GM21367 (cell line): ENCODE data around the gene BCOR.

Experiments
- ATAC-seq: cut with Tn5 transposase; IDR thresholded peaks from one replicate; pipeline ENCODE4 v1.9.1; 2021; ENCODE audit not compliant: unreplicated experiment

Gene BCOR

DNA sequence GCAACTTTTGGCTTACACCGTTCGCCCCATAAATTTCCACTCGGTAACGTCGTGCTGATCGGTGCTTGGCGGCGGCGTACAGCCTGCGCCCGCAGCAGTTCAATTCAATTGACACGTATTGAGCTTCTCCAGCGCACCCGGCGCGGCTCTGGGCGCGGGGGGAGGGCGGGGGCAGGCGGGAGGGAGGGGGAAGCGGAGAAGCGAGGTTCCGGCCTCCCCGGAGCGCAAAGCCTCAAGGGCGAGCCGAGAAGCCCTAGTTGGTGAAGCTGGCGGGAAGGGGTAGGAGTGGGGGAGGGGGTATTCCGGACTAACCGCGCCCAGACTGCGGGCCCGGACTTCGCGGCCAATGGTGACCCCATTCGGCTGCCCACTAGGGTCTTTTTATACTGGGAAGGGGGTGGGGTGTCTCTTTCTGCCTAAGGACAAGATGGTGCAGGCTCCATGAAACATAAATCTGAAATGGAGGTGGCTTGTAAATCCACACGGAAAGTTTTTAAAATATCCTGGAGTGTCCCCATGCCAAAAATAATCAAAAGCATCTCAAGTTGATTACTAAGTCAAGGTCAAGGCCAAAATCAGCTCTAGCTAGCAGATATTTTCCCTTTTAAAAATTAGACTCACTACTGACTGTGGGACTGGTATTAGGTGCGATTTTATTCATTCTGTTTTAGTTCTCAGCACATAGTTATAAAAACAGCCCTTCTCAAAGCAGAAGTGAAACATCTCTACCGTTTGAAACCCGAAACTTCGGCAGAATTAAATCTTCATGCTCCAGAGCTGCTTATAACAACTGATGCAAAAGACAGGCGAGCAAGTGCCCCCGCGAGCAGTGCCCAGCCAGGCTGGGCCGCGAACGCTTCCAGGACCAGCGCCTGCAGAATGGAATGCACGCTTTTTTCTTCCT is 1.5 kb upstream of the BCOR start:
- ATAC-seq, result no peak

DNA sequence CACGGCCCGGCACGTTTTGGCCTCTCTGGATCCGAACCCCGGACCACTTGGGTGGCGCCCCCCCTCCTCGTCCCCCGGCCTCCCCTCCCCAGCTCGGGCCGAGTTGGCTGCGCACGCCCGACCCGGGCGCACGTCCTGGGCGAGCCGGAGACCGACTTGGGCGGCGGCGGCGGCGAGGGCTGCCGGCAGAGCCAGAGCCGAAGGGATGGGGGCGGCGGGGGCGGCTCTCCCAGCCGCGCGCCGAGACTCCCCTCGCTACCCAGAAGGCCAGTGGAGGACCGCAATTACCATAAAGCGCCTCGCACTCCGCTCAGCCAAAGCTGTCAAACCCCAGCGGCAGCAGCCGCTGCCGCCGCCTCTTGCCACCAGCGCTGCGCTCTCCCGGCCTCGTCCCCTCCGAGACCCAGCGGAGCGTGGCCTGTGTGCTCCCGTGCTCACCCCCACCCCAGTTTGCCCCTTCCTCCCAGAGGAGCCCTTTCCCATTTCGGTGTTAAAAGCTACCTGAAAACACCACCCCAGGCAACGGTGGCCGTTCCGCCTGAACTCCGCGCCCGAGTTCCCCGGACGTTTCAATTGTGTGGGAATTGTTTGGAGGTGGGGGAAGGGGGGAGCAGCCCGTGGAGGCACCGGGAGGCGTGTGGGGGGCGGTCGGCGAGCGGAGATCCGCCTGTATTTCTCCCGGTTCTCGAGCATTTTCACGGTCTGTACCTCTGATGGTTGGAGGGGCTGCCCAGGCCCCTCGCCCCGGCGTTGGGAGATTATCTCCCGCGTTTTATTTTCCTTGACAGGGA is 701 bp upstream of the BCOR start:
- ATAC-seq, result no peak

DNA sequence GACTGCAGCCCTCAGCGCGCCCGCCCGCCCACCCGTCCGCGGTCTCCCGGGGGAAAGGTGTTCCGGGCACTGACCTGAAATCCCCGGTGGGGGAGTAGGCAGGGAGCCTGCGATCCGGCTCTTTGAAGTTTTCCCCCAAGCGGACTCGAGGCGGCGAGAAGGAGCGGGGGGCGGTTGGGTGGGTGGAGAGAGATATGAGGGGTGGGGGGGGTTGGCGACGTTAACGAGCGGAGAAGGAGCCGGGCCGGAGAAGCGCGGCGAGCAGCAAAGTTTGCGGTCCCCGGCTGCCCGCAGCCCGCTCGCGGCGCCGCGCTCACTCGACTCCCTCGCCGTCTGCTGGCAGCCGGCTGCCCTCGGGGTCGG is 636 bp downstream of the BCOR start:
- ATAC-seq, result no peak

DNA sequence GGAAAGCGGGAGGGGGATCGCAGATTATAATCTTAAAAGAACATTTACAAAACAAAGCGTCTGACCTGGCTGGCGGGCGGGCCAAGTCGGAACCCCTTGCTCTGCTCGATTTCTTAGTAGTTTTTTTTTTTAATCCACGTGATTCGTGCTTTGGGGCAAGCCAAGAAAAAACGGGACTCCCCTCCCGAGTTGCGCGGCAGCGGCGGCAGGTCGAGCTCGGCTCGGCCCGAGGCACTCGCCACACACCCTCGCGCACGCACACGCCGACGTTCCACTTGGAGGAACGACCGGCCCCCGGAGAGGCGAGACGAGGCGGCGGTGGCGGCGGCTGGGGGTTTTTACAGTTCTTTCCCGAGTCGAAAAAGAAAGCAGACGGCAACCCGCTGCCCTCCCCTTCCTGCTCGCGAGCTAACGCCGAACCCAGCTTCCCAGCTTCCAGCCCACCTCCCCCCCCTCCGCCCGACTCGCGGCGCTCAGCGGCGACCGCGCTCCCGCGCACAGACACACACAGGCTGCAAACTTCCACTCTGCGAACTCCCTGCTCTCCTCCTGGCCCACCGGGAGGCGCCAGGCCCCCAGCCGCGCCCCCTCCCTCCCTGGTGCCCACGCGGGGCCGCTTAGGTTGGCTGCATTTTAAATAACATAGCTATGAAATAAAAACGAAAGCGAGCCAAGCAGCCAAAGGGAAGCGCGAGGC is 1.2 kb downstream of the BCOR start:
- ATAC-seq, result no peak

GRCh38 chrX:40095583-40096394 is 2.0 kb downstream of the BCOR start:
- ATAC-seq, result no peak

DNA sequence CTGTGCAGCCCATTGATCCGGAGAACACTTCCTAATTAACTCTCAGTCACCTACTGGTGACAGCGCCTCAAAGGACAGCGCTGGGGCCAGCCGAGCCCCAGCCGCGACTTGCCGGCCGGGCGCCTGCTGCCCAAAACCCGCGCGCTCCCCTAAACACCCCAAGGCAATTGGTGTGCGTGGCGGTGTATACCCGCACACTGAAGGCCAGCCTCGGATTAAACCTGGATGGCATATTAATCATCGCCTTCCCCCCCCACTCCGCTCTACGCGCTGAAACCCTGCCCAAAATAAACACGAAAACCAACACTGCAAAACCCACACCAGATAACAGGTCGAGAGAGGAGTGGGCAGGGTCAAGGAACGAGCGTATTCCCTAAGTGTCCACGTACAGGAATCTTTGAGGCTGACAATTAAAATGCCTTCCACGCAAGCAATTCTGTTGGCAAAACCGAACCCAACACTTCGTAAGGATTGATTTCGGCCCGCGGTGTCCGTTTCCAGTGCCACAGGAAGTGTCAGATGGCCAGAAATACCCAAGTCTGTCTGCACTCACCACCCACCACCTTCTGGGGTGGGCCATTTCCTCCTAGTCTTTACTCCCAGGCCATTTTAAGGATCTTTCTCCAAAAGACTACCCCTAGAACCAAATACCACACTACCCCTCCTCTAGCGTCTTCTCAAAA is 2.7 kb downstream of the BCOR start:
- ATAC-seq, result no peak

GRCh38 chrX:40094041-40094899 is 3.5 kb downstream of the BCOR start:
- ATAC-seq, result no peak

GRCh38 chrX:40093586-40093985 is 4.2 kb downstream of the BCOR start:
- ATAC-seq, result no peak

DNA sequence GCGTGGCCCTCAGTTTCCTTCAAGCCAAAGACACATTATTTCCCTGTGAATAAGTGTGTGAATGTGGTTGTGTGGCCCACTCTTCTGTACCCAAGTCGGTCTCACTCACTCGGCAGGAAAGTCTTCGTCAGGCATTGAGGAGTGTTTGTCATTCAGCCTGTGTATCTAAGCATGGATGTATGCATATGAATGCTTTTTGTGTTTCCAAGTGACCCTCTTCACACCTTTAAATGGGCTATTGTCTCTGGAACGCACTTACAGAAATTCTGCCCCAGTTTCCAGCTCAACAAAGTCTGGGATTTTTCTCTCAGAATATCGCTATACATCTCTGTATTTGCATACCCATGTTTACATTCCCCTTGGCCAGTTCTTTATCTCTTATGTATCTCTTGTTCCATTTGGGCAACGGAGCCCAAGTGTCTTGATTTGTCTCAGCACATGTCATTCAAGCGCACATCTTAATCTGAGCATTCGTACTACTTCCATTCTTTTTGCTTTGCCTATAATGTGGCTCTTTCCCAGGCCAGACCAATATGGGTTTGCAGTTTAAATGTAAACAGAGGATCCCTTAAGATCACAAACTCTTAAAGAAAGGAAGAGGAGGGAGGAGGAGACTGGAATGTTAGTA is 4.8 kb downstream of the BCOR start:
- no peak for ATAC-seq

DNA sequence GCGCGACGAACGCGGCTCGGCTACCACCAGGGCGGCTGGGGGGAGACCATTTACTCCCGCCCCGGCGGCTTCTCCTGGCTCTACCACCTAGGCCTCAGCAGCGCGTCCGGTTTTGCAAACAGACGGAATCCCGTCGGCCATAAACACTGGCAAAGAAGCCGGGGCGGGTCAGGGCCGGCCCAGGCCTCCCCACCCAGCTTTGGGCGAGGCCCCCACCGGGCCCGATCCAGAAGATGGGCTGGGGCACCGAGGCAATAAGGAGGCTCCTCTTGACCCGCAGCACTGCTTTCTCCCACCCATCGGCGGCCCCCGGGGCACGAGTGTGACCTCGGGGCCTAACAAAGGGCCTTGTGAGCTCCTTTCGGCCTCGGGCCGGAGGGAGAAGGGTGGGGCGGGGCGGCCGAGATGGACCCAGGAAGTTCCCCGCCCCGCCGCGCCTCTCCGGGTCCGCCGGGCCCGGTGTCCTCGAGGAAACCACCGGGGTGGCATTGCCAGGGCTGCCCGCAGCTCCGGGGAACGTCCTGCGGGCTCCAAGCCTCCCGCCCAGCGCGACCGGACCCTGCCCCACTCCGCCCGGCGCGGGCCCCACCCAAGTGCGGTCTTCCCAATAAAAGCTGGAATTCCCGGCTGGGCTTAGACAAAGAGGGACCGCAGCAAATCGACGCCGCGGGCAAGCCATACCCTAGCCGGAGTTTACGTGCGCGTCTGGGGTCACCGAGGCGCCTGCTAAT is 5.9 kb downstream of the BCOR start:
- ATAC-seq, result no peak

GRCh38 chrX:40090961-40091360 is 6.8 kb downstream of the BCOR start:
- no peak for ATAC-seq

DNA sequence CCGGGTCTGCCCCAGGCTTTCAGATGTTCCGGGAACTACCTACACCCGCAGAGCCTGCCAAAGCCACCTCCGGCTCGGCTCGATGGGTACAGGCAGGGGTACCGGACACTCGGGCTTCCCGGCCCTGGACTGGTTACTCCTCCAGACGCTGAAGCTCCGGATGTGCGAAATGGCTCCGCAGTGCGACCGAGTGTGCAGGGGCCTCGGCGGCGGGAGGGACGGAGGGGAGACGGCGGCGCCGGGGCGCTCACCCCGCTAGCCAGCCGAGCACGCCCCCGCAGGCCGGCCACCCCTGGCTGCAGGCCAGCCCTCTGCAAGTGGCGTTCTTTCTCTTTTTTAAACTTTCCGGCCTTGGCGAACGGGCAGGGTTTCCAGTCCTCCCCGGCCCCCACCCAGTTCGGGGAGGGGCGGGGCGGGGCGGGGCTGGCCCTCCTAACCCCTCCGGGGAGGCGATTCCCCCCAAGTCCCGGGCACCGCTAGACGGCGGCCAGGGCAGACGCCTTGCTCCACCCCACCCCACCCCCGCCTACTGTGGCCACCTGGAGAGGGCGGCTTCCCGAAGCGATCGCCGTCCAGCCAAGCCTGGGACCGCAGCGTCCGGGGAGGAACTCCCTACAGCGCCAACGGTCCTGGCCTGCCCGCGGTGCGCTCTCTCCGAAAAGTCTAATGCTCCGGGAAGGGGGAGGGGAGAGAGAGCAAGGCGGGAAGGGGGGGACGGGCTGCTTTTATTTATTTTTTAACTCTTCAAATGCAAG is 7.5 kb downstream of the BCOR start:
- ATAC-seq, result no peak

DNA sequence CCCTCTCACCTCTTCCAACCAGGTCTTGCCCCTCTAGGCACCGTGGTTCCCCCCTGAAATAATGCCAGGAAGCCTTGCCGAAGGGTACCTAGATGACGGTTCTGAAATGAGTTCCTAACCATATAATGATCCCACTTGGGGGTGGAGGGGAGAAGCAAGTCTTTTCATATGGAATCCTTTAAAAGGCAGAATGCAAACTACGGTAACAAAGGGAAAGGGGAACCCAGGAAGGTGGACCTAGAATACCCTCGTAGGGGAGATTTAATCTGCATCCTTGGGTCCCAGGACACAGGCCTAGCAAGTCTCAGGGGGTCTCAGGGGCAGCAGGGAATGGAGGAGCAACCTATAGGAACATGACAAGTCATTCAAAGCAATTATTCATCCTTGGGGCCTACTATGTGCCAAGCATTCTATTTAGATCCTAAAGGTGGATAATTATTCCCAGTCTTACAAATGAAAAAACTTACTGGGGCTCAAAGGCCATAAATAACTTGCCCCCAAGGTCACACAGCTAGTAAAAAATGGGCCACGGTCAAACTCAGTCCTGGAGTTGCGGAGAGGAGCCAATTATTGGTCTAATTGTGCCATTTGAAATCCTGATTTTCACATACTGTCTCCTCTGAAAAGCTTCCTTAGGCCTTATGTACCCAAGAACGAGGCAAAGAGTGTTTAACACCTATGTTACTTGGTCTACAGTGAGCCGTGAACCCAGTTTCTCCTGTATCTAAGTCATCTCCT is 8.8 kb downstream of the BCOR start:
- ATAC-seq, result no peak

- no peak for ATAC-seq
Observed at GRCh38 chrX:40088299-40088625, 9.5 kb downstream of the BCOR start.

- no peak for ATAC-seq
Observed at GRCh38 chrX:40087425-40088298, 10.1 kb downstream of the BCOR start.
